ENCODE results near the gene TTL. TPM values are rescaled to one million over a fixed set of nuclear protein-coding genes. Genes with fewer than 3 reads are reported as not detected.

TTL gene
- total and polyA plus RNA-seq, 2 of the 13 experiments (the other 11 are each of a cell fraction or from before 2014, with no cell fraction given): 19.0 to 59.8 TPM

GRCh38 chr2:112584134-112584890, 102.4 kb downstream of the TTL start, which contains the start of gene CHCHD5 (continued):
- TF ChIP-seq, protein P1, sequence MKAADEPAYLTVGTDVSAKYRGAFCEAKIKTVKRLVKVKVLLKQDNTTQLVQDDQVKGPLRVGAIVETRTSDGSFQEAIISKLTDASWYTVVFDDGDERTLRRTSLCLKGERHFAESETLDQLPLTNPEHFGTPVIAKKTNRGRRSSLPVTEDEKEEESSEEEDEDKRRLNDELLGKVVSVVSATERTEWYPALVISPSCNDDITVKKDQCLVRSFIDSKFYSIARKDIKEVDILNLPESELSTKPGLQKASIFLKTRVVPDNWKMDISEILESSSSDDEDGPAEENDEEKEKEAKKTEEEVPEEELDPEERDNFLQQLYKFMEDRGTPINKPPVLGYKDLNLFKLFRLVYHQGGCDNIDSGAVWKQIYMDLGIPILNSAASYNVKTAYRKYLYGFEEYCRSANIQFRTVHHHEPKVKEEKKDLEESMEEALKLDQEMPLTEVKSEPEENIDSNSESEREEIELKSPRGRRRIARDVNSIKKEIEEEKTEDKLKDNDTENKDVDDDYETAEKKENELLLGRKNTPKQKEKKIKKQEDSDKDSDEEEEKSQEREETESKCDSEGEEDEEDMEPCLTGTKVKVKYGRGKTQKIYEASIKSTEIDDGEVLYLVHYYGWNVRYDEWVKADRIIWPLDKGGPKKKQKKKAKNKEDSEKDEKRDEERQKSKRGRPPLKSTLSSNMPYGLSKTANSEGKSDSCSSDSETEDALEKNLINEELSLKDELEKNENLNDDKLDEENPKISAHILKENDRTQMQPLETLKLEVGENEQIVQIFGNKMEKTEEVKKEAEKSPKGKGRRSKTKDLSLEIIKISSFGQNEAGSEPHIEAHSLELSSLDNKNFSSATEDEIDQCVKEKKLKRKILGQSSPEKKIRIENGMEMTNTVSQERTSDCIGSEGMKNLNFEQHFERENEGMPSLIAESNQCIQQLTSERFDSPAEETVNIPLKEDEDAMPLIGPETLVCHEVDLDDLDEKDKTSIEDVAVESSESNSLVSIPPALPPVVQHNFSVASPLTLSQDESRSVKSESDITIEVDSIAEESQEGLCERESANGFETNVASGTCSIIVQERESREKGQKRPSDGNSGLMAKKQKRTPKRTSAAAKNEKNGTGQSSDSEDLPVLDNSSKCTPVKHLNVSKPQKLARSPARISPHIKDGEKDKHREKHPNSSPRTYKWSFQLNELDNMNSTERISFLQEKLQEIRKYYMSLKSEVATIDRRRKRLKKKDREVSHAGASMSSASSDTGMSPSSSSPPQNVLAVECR (CRISPR knock-in tag; IDR thresholded peaks at IDR 0.05; ENCODE audit: borderline replicate concordance): peak; percentile 97
- peak; percentile 69 for TF ChIP-seq JUN (CRISPR knock-in tag; IDR thresholded peaks at IDR 0.05)
- TF ChIP-seq TBP (CRISPR knock-in tag; IDR thresholded peaks at IDR 0.05): no peak
- peak; percentile 67 for TF ChIP-seq RFX3 (CRISPR knock-in tag; IDR thresholded peaks at IDR 0.05)
- TF ChIP-seq, protein P2, sequence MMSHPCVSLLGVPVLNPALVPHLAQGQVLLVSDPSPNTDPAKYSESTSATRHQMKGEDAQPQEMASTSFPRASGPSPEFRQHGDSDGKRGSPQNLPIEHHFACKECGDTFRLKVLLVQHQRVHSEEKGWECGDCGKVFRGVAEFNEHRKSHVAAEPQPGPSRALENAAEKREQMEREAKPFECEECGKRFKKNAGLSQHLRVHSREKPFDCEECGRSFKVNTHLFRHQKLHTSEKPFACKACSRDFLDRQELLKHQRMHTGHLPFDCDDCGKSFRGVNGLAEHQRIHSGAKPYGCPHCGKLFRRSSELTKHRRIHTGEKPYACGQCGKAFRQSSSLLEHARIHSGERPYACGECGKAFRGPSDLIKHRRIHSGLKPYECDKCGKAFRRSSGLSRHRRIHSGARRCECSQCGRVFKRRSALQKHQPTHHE (CRISPR knock-in tag; IDR thresholded peaks at IDR 0.05; ENCODE audit: borderline replicate concordance): peak; percentile 60; the same call in 1 of the 2 replicates
- peak; percentile 45 for TF ChIP-seq ZNF605 (CRISPR knock-in tag; IDR thresholded peaks at IDR 0.05)
- 0 out of 2 replicates have a peak, but pooled peaks have one; percentile 74 for TF ChIP-seq SAFB2 (CRISPR knock-in tag; IDR thresholded peaks at IDR 0.05; ENCODE audit: borderline replicate concordance, low read depth)
- TF ChIP-seq, protein P3, sequence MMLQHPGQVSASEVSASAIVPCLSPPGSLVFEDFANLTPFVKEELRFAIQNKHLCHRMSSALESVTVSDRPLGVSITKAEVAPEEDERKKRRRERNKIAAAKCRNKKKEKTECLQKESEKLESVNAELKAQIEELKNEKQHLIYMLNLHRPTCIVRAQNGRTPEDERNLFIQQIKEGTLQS (CRISPR knock-in tag; IDR thresholded peaks at IDR 0.05): no peak; the same call in 1 of the 2 replicates
- peak; percentile 53; the same call in 1 of the 2 replicates for TF ChIP-seq MTF1 (CRISPR knock-in tag; IDR thresholded peaks at IDR 0.05)
- TF ChIP-seq MEF2D (CRISPR knock-in tag; IDR thresholded peaks at IDR 0.05): no peak; the same call in 1 of the 2 replicates
- peak; percentile 96 for TF ChIP-seq ZNF687 (CRISPR knock-in tag; IDR thresholded peaks at IDR 0.05)
- TF ChIP-seq, protein P4, sequence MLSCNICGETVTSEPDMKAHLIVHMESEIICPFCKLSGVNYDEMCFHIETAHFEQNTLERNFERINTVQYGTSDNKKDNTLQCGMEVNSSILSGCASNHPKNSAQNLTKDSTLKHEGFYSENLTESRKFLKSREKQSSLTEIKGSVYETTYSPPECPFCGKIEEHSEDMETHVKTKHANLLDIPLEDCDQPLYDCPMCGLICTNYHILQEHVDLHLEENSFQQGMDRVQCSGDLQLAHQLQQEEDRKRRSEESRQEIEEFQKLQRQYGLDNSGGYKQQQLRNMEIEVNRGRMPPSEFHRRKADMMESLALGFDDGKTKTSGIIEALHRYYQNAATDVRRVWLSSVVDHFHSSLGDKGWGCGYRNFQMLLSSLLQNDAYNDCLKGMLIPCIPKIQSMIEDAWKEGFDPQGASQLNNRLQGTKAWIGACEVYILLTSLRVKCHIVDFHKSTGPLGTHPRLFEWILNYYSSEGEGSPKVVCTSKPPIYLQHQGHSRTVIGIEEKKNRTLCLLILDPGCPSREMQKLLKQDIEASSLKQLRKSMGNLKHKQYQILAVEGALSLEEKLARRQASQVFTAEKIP (CRISPR knock-in tag; IDR thresholded peaks at IDR 0.05; ENCODE audit: borderline replicate concordance): no peak
- TF ChIP-seq ARNTL (CRISPR knock-in tag; IDR thresholded peaks at IDR 0.05): 0 out of 2 replicates have a peak, but pooled peaks have one; percentile 32
- peak; percentile 43; the same call in 1 of the 2 replicates for TF ChIP-seq BCL3 (CRISPR knock-in tag; IDR thresholded peaks at IDR 0.05)
